GM18498 (cell line): ENCODE data around the gene ZFYVE27.

ENCODE experiments used
- ATAC-seq: cut with Tn5 transposase; IDR thresholded peaks from one replicate; pipeline ENCODE4 v1.9.1; 2021; ENCODE audit warnings: mild to moderate bottlenecking, moderate library complexity; ENCODE audit not compliant: unreplicated experiment

ZFYVE27 gene

DNA sequence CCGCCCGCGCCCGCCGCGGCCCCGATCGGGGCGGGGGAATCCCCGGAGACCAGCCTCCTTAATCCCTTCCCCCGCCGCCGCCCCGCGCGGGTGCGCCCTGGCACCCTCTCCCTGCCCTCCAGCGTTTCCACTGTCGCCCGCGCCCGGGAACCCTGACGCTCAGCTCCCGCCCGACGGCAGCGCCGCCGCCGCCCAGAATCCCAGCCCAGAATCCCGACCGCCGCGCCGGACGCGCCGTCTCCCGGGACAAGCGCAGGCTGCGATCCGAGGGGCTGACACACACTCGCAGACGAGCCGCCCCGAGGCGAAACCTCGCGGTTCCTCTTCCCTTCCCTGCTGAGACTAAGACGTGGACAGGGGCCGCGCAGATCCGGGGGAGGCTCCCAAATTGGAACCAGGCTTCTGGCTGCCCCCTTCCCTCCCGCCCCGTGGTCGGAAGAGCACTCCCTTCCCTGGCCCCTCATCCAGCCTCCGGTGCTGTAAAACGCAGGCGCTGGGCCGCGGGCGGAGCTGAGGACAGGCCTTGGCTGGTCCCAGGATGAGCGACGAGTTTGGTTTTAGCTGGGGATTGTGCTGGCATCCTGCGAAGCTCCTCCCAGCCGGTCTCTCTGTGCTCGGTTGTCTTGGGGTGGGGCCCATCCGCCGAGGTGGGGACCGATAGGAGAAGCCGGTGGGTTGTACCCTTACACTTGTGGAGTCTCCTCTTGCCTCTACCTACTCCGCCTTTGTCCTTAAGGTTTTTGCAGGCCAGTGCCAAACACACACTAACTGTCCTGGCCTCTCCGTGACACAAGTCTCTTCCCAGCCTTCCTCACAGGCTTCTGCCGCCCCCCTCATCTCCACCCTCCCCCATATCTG lies 22.3 kb upstream of the ZFYVE27 start:
- peak; percentile 40 for ATAC-seq

DNA sequence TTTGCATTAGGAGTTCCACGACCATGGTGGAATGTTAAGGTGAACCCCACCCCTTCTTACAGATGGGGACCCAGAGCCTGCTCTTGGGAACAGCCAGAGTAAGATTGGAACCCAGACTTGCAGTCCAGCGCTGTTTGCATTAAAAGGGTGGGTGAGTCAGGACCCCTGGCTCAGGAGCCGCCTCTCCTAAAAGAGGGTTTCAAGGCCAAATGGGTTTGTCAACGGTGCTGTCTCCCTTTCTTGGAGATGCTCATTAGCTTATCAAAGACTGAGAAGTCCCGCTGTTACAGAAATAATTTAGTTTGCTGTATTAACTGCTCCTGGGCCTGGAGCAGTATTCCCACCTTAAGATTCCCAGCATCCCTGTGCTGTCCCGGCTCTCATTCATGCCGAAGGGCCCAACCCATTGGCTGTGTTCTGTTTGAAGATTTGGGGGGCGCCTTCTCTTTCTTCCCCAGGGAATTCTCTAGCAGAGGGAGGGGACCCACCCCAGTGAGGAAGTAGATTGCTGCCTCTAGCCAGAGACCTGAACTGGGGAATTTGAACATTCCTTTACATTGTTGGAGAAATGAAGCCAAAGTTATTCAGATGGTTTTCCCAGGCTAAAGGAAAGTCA lies 21.6 kb upstream of the ZFYVE27 start:
- no peak for ATAC-seq

DNA sequence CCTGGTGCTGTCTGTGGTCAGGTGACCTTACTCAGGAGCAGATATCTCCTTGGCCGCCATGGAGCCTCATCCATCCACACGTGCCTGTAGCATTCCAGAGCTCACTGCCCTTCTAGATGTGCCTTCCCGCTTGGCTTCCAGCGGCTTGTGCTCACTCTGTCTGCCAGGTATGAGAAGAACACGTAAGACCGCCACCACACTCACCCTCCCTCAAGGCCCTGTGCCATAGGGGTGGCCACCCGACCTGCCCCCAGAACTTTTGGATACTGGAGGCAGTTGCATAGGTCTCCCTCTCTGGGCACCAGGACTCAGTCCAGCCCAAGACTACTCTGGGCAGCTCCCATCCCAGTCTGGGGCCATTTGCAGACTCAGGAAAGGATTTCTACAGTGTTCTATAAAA lies 19.3 kb upstream of the ZFYVE27 start:
- no peak for ATAC-seq

DNA sequence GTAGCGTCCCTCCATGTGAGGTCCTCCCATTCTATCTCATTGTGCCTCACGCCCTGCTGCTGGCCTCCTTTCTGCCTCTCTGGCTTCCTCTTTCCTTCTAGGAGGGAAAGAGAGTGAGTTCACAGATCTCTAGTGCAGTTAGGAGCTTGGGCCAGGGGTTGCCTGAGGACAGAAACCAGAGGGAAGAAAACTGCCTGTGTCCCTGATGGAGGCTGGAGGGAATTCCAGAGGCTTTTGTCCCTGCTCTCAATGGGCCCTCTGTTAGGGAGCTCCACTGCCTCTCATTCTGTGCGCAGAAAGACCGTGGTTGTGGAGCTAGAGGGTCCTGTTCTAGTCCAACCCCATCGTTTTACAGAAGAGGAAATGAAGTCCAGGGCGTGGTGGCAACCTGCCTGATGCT lies 18.8 kb upstream of the ZFYVE27 start:
- ATAC-seq = no peak

DNA sequence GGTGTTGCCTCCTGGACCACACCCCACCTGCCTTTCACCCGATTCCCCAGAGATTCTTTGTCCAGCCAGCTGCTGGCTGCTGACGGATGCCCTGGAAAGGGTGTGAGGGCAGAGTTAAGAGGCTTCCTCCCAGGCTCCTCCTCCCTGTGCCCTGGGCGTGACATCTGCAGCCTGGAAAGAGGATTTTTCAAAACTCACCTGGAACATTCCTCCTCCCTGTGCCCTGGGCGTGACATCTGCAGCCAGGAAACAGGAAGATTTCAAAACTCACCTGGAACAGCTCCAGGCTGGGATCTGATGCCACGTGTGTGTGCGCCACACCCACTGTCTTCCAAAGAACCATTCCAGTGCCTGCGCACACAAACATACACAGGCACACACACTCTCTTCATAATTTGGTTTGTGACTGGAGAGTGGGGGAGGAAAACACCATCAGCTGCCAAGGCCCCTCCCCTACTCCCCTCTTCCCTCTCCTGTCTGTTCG lies 18.2 kb upstream of the ZFYVE27 start:
- ATAC-seq = no peak

DNA sequence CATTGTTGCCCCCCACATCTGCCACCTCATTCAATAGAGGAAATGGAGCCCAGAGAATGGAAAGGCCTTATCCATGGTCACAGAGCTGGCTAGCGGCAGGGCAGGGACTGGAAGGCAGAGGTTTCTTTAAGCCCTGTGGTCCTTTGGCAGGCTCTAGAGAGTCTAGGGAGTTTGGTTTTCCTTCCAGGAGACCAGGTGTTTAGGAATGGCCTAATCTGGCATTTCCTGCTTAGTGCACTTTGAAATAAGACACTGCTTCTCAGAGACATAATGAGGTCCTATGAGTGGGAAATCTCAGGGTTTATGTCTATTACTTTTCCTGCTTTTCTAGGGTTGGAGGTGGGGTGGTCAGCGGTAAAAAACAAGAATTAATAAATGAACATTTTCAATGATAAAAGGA lies 17.3 kb upstream of the ZFYVE27 start:
- no peak for ATAC-seq

DNA sequence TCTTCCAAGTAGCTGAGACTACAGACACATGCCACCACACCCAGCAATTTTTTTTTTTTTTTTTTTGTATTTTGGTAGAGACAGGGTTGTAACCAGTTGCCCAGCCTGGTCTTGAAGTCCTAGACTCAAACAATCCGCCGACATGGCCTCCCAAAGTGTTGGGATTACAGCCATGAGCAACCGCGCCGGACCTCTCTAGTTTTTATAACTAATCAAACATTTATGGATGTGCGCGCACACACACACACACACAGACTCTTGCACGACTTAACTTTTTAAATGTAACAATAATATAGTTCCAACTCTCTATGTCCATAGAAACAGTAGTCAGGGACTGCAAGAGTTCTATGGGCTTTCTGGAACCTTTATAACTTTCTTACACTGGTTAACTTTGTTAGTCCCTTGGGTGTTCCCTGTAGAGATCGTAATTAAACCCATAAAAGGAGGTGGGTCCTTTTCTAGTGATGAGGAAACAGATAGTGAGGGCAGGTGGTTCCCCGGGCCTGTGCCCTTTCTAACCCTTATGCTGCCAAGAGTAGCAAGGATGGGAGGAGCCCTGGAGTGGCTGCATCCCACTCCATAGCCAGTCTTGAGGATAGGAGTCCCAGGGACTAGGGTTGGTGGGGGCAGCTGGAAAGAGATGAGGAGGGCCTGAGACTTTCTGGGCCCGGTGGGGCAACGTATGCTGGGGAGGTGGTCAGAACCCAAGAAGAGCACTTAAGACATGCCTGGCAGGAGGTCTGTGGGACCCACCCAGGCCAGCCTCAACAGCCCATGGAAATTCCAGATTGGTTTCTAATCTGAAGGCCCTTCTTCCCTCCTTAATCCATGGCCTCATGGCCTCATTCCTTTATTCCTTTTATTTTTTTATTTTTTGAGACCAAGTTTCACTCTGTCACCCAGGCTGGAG lies 14.8 kb upstream of the ZFYVE27 start:
- no peak for ATAC-seq

DNA sequence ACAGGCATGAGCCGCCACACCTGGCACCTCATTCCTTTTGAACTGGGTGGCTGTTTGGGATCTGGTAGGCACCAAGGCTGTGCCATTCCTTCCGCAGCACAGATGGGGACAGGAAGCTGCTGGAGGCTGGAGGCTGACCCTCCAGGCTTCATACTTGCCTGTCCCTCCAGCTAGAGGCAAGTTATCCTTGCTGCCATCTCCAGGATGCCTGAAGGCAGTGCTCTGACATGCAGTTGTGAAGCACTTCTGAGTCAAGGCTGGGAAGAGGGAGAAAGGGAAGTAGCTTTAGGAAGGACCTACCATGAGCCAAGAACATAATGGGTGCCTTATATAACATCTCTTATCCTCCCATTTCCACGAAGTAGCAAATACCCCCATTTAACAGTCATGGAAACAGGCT lies 13.9 kb upstream of the ZFYVE27 start:
- ATAC-seq = no peak

DNA sequence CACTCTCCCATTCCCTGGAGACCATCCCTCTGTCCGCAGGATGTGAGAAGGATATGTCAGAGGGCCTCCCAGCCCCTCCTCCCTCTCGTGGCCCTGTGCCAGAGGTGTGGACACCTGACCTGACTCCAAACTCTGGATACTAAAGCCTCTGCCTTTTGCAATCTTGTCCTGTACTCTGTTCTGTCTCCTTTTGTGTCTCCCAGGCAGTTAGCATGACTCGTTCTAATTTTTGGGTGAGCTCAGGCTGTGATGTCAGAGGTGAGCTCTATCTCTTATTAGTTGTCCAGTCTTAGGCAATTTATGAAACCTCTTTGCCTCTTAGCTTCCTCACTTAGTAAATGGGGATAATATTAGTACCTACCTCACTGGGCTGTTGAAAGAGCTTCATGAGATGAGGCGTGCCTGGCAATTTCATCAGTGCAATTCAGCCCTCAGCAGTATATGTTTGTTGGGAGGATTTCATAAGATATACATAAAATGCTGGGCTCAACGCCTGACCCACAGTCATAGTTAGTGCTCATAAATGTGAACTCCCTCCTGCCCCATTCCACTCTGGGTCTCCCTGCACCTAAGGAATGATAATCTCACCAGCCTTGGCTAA lies 12.5 kb upstream of the ZFYVE27 start:
- no peak for ATAC-seq

DNA sequence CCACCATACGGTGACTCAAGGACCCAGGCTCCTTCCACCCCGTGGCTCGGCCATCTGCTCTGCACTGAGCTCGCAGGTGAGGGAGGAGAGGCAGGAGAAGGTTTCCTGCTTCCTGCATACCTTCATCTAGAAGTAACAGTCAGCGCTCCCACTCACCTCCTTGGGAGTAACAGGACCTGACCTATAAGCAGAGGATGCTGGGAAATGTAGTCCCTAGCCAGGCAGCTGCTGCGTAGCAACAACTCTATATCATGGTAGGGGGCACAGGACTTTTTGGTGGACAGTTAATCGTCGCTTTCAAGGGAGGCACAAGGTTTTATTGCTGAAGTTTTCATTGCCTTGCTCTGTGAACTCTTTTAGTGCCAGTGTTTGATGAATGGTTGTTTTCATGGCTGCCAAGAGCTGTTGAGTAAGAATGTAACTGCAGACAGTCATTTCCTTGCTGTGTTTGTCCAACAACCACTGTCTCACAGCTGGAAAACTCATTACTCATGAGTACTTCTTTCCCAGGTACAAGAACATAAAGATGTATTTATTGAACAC lies 10.2 kb upstream of the ZFYVE27 start:
- ATAC-seq = no peak

DNA sequence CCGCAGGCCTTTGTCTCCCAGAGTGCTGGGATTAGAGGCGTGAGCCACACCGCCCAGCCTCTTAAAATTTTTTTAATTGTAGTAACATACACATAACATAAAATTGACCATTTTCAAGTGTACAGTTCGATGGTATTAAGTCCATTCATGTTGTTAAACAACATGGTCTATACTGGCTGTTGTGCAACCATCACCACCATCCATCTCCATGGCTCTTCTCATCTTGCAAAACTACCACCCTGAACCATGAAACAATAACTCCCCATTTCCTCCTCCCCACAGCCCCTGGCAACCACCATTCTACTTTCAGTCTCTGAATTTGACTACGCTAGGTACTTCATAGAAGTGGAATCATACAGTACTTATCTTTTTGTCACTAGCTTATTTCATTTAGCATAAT lies 7.9 kb upstream of the ZFYVE27 start:
- ATAC-seq = no peak

DNA sequence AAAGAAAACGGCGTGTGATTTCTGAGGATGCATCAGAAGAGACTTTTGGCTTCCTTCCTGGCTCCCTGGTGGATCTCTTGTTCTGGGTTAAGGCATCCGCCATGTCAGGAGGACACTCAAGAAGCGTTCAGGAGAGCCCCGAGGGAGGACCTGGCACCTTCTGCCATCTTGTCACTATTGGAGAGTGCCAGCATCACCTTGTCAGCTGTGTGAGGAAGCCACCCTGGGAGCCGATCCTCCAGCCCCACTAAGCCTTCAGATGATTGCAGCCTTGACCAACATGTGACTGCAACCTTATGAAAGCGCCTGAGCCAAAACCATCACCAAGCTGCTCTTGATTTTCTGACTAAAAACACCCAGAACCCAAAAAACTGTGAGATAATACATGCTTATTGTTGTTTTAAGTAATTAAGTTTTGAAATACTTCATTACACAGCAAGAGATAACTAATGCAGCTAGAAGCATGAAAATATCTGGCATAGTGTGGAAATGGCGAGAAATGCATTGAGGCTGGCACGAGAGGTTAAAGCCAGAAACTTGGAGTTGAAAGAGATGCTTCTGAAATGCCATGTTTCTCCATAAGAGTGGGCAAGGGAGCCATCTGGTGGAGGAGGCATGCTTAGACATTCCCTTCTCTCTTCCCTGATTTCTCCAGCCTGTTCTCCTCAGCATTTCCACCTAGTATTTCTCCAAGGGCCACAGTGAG lies 5.4 kb upstream of the ZFYVE27 start:
- no peak for ATAC-seq

DNA sequence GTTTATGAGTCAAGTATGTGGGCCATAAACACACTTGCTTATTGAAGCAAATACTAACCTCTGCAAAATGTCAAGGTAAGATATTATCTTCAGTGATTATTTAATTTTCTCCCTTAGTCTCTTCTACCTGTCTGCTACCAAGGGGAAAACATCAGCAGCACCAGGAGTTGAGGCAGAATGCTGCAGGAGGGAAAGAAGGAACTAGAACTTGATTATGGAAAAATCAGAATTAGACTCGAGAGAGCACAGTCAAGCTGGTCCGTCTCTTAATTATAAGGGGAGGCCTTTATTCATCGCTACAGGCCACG lies 4.9 kb upstream of the ZFYVE27 start:
- ATAC-seq = no peak

DNA sequence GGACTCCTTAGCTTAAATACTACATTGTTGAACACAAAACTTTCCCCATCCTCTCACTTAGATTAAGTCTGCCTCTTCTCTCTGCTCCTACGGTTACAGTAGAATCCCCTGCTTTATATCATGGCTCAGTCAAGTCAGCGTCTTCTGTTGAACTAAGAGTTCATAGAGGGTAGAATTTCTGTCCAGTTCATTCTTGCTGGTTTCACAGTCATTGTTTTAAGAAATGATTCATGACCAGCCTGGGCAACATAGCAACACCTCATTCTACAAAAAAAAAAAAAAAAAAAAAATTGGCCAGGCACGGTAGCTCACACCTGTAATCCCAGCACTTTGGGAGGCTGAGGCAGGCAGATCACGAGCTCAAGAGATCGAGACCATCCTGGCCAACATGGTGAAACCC lies 3.7 kb upstream of the ZFYVE27 start:
- no peak for ATAC-seq

DNA sequence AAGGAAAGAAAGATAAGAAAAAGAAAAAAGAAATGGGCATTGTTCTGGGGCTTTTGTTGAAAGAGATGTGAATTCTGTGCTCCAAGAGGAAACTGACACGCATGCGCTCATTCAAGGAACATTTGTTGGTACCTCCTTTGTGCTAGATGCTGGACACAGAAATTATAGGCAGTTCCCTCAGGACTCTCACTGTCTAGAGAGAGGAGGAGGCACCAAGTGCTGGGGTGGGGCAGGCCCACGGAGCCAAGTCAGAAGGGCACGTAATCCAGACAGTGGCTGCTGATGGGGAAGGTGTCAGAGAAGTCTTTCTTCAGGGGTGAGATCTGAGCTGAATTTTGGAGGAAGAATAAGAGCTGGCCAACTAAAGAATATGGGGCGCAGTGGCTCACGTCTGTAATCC lies 2.9 kb upstream of the ZFYVE27 start:
- ATAC-seq = no peak

DNA sequence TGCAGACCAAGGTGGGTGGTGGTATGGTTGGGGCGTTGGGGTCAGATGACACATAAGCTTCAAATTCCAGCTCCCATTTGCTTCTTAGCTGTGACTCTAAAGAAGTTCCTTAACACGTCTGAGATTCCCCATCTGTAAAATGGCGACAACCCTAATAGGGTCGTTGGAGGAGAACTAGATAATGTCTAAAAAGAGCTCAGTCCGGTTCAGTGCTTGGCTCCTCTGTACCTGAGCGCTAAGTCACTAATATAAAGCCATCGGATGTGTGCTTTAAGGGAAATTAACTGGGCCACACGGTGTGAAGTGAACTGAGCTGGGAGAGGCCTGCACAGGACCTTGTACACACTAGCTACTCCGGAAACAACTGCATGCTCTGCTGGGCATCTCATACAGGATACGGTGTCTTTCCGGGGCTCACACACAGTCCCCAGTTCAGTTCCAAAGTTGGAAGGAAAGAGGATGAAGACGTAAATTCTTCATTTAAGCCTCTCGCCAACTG lies 476 bp upstream of the ZFYVE27 start:
- ATAC-seq = peak; percentile 6

DNA sequence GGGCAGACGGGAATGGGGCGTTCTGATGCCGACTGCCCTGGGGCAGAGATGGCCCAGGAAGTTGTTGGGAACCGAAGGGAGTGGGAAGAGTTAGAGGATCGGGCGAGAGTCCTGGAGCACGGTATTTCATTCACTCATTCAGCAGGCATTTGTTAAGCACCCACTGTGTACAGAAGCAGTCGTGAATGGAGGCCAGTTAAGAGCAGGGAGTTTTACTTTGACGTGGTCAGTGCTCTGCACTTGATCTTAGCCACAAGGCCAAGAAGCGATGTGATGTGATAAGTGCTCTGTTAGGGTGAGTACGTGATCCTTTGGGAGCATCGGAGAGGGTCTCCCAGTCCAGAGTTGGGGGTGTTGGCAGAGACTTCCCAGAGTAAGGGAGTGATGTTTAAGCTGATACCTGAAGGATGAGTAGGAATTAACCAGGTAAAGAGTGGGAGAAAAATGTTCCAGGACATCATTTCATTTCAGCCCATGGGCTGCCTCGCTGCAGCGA lies 890 bp downstream of the ZFYVE27 start:
- ATAC-seq = peak; percentile 9

DNA sequence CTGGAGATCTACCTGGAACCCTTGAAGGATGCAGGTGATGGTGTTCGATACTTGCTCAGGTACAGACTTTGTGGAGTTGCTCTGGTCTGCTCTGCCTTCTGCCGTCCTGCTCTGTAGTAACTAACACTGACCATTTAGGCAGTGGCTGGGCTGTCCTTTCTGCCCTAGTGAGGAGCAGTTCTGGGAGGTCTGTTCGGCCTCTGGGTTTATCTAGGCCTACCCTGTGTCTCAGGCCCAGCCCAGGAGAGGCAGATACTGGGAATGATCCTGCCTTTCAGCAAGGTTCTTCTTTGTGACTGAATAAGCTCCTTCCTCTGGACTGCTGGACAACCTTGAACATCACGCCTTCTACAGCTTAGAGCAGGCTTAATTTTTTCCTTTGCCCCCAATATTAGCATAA lies 1.7 kb downstream of the ZFYVE27 start:
- ATAC-seq = no peak

DNA sequence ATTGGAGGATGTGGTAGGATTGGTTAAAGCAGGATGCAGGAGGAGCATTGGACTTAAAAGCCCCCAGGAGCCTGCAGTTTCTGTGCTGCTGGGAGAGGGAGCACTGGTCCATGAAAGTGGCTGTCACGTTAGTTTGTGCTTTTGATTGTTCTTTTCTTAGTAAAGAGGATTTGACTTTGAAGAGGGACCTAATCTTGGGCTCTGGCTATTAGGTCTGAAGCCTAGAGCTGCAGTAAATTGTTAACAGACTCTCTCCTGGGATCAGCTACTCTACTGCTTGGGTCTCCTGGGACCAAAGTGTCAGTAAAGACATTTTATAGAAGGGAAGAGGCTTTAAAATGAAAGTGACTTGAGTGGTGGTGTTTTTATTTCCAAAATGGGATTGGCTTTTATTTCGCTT lies 3.7 kb downstream of the ZFYVE27 start:
- no peak for ATAC-seq
